ENCODE results near the gene PRRX2. TPM values are rescaled to one million over a fixed set of nuclear protein-coding genes. Genes with fewer than 3 reads are reported as not detected.
A peak's percentile ranks its signal among the peaks of the same experiment; 100 is the strongest.

PRRX2 gene
- total RNA-seq, 1 donor from 2014 or later, result 13.2 TPM

DNA sequence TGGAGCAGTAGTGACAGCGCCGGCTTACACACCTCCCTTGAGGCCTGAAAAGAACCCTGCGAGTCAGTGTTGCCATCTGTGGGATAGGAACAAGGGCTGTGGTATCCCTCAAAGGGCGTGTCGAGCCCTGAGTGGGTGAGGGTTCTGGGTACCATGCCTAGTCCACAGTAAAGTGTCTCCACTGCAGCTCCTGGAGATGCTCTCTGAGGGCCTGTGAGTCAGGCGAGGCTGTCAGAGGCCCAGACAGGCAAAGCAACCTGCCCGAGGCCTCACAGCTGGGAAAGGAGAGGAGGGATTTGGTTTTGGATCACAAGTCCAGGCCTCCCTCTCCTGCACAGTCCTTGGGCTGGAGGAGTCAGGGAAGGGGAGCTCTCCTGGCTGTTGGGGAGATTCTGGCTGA lies 6.1 kb downstream of the PRRX2 start:
- intact Hi-C loops (cut with DNase I), result no loop called here
- ATAC-seq, result no peak
- DNase-seq (ENCODE audit: low spot score), result no peak

DNA sequence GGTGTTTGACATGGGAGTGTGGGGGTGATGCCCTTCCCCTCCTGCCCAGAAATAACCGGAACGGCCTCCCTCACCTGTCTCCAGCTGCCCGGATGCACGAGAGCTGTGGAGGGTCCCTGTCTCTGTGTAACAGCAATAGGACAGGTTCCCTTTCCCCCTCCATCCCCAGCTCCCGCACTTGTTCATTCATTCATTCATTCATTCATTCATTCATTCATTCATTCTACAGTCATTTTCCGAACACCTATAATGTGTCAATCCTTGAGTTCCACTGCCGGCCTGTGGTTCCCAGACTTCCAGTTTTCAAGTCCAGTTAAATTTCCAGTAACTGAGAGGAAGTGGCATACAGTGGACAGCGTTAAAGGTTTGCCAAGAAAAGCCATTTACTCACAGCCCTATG lies 7.3 kb downstream of the PRRX2 start:
- DNase-seq (ENCODE audit: low spot score) (no peak), ATAC-seq (no peak)
- intact Hi-C loops (cut with DNase I), result no loop called here

- intact Hi-C loops (cut with DNase I), result no loop called here
- no peak for ATAC-seq
- DNase-seq (ENCODE audit: low spot score), result no peak
These were observed 8.2 kb downstream of the PRRX2 start for GRCh38 chr9:129673602-129674001.

- intact Hi-C loops (cut with DNase I), result no loop called here
- ATAC-seq (no peak), DNase-seq (ENCODE audit: low spot score) (no peak)
These were observed 8.8 kb downstream of the PRRX2 start for GRCh38 chr9:129674229-129674628.

- ATAC-seq, result no peak
- no peak for DNase-seq (ENCODE audit: low spot score)
- intact Hi-C loops (cut with DNase I), result no loop called here
These were observed 10.2 kb downstream of the PRRX2 start for GRCh38 chr9:129675620-129676019.

- DNase-seq (ENCODE audit: low spot score) (no peak), ATAC-seq (no peak)
- intact Hi-C loops (cut with DNase I), result no loop called here
These were observed 10.8 kb downstream of the PRRX2 start for GRCh38 chr9:129676287-129676686.

GRCh38 chr9:129676975-129677374 lies 11.5 kb downstream of the PRRX2 start:
- intact Hi-C loops (cut with DNase I), result no loop called here
- peak; percentile 48 for ATAC-seq
- no peak for DNase-seq (ENCODE audit: low spot score)

DNA sequence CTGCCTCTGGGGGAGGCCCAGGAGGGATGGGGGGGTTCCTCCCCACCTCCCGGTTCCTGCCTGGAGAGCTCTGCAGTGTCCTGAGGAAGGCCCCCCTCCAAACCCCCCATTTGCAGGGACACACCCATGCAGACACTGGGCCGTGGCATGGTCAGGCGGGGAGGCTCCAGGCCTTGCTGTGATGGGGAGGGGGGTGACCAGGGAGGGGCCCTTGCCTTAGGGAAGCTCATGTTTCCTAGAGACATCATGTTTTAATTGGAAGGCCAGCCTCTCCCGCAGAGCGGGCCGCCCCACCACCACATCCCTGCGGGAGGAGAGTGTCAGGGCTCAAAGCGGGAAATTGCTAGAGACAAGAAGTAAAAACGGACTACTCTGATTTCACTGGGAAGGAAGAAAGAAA lies 12.0 kb downstream of the PRRX2 start:
- ATAC-seq (peak; percentile 47), DNase-seq (ENCODE audit: low spot score) (no peak)
- intact Hi-C loops (cut with DNase I), result no loop called here

DNA sequence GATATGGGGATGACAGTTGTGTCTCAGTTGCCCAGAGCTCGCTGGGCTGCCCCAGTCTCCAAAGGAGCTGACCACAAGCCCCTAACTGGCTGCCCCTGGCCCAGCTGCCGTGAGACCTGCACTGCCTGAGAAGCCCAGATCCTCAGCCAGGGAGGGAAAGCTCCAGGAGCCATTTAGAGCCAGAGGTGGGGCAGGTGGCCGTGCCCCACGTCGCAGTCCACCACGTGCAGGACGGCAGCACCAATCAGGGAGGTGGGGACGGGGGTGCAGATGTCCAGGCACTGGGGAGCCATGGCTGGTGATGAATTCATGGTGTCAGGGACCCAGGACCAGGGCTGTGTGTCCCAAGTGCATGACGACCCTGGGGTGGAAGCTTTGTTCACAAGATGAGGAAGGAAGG lies 13.4 kb downstream of the PRRX2 start:
- intact Hi-C loops (cut with DNase I), result no loop called here
- DNase-seq (ENCODE audit: low spot score) (no peak), ATAC-seq (no peak)

DNA sequence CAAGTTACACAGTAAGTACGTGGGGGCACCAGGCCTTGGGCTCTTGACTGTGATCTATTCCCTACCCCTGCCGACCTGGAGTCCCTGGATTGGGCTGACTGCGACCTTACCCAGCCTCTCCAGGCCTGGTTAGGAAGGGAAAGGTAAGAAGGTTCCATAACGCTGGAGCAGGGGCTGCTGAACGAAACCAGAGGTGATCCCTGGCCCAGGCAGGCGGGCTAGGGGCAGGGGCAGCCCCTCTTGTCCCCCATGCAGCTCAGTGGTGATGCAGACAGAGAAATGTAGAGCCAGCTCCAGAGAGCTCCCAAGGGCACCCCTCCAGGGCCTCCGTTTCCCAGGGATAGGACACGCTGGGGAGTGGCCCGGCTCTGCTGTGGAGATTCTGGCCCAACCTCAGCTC lies 14.1 kb downstream of the PRRX2 start:
- no peak for DNase-seq (ENCODE audit: low spot score)
- intact Hi-C loops (cut with DNase I), result no loop called here

DNA sequence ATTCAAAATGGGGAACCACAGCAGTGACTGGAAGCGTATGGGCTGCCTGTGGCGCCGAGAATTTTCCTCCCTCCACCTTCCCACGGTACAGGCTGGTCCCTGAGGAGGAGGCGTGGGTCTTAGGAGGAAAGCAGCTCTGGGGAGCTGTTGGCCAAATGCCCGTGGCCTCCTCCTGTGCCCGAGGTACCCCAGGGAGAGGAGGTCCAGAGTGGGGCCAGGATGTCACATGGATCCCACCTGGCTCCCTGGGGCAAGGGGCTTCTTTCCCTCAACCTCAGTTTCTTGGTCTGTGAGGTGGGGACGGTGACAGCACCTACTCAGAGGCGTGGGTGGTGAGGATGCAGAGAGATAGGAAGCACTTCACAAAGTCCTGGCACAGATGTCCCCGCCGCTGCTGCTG lies 16.5 kb downstream of the PRRX2 start:
- intact Hi-C loops (cut with DNase I), result loop anchor here (5.0 kb wide), 1 partner anchor 1610 kb away; no protein-coding TSS in a partner anchor
- no peak for ATAC-seq
- DNase-seq (ENCODE audit: low spot score), result no peak

More for the DNA sequence above, 14.1 kb downstream of the PRRX2 start:
- ATAC-seq, result no peak

GRCh38 chr9:129682381-129682780 lies 16.9 kb downstream of the PRRX2 start:
- intact Hi-C loops (cut with DNase I), result loop anchor here (5.0 kb wide), 1 partner anchor 1610 kb away; no protein-coding TSS in a partner anchor
- ATAC-seq (no peak), DNase-seq (ENCODE audit: low spot score) (no peak)

GRCh38 chr9:129685220-129685932 lies 19.9 kb downstream of the PRRX2 start:
- intact Hi-C loops (cut with DNase I), result no loop called here
- DNase-seq (ENCODE audit: low spot score), result no peak
- ATAC-seq, result no peak

- intact Hi-C loops (cut with DNase I), result no loop called here
- DNase-seq (ENCODE audit: low spot score), result no peak
- no peak for ATAC-seq
These were observed 20.4 kb downstream of the PRRX2 start for GRCh38 chr9:129685933-129686259.

- DNase-seq (ENCODE audit: low spot score), result no peak
- no peak for ATAC-seq
- intact Hi-C loops (cut with DNase I), result no loop called here
These were observed 21.3 kb downstream of the PRRX2 start for GRCh38 chr9:129686736-129687135.

- intact Hi-C loops (cut with DNase I), result no loop called here
- no peak for DNase-seq (ENCODE audit: low spot score)
- ATAC-seq, result no peak
These were observed 21.9 kb downstream of the PRRX2 start for GRCh38 chr9:129687391-129687790.

DNA sequence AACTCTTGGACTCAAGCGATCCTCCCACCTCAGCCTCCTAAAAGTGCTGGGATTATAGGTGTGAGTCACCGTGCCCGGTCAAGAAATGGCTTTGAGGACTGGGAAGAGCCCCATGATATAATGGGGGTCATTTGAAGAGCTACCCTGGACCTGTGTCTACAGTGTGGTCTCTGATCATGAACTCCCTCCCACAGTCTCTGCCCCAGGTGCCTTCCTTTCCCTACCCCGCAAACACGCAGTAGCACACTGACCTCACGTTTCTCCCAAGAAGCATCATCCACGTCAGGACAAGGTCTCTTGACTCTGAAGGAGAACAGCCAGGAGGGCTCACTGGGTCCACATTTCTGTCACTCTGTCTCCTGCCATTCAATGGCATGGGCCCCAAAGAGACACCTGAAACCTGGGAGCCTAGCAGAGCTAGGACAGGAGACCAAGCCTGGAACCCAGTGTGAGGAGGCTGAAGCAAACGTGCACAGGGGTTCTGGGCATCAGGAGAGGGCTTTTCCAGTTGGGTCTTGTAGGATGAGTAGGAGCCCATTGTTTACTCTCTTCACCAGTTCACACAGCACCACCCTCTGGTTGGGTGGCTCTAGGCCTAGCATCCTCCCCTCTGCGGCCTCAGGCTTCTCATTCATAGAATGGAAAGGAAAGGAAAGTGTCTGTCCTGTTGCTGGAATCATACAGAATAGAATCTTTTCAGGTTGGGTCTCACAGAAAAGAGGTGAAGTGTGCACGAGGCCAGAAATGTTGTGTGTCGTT lies 23.0 kb downstream of the PRRX2 start:
- DNase-seq (ENCODE audit: low spot score) (no peak), ATAC-seq (no peak)
- intact Hi-C loops (cut with DNase I), result no loop called here

DNA sequence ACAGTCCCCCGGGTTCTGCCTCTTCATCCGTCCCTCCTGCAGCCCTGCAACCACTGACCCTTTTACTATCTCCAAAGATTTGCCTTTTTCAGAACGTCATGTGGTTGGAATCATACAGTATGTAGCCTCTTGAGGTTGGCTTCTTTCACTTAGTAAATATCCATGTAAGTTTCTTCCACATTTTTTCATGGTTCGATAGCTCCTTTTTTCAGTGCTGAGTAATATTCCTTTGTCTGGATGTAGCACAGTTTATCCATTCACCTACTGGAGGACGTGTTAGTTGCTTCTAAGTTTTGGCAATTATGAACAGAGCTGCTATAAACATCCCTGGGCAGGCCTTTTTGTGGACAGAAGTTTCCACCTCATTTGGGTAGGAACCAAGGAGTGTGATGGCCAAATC lies 27.1 kb downstream of the PRRX2 start:
- DNase-seq (ENCODE audit: low spot score) (no peak), ATAC-seq (no peak)
- intact Hi-C loops (cut with DNase I), result no loop called here

GRCh38 chr9:129693741-129694140 lies 28.3 kb downstream of the PRRX2 start:
- DNase-seq (ENCODE audit: low spot score), result no peak
- intact Hi-C loops (cut with DNase I), result no loop called here
- no peak for ATAC-seq

GRCh38 chr9:129694243-129694646 lies 28.8 kb downstream of the PRRX2 start:
- DNase-seq (ENCODE audit: low spot score) (no peak), ATAC-seq (no peak)
- intact Hi-C loops (cut with DNase I), result no loop called here

DNA sequence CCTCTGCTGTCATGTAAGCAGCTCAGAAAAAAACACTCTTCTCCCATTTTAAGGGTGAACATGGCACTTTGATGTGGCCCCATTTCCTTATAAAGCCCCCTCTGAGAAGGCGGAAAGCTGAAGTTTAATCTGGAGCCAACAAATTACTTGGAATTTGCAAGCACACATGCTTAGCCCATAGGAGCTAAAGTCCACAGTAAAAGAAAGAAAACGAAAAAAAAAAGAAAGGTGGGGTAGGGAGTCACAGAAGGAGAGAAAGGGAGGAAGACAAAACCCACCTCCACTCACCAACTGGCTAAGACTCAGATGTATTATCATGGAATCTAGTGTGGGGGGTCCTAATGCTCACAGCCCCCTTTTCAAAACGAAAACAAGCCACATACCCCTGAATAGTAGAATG lies 30.4 kb downstream of the PRRX2 start:
- DNase-seq (ENCODE audit: low spot score) (no peak), ATAC-seq (no peak)
- intact Hi-C loops (cut with DNase I), result no loop called here
